GM23338 (cell line): ENCODE results near the gene MAN2B2.

Source experiments
- CTCF ChIP-seq, 2 experiments: fragments of 200-600 bp in 1 of 2; sonication (generic) in 1 of 2; conservative IDR thresholded peaks; 2 replicates each; pipeline versions ENCODE4 v1.5.1 to v1.6.1; 2016 to 2017; ENCODE audit warnings: antibody characterized with exemption in 2 of 2, low read depth in 2 of 2, mild to moderate bottlenecking in 2 of 2, moderate library complexity in 1 of 2
- NANOG ChIP-seq: IDR thresholded peaks from 2 replicates; pipeline ENCODE4 v1.6.1; 2016; ENCODE audit warnings: antibody characterized with exemption, borderline replicate concordance
- REST ChIP-seq: IDR thresholded peaks from one replicate; pipeline ENCODE4 v1.6.1; 2018; ENCODE audit warnings: antibody characterized with exemption; ENCODE audit not compliant: unreplicated experiment

GRCh38 chr4:6621556-6621927 lies 46.6 kb downstream of the MAN2B2 start:
- TF ChIP-seq NANOG = no peak
- no peak for TF ChIP-seq CTCF (conservative IDR thresholded peaks at IDR 0.05; ENCODE audit: low read depth in 2 of 2)
- no peak for TF ChIP-seq REST
